ENCODE results near the gene NXPH3. TPM values are rescaled to one million over a fixed set of nuclear protein-coding genes. Genes with fewer than 3 reads are reported as not detected.

Gene NXPH3
- total and polyA plus RNA-seq, 10 of the 15 experiments (the other 5 are each of a cell fraction or from before 2014, with no cell fraction given), result 0.08 to 0.35 (median 0.12) TPM; not detected in 2

GRCh38 chr17:49545007-49545660, 30.5 kb upstream of the NXPH3 start:
- in situ Hi-C loops (cut with MboI), result no loop called here

More at GRCh38 chr17:49545007-49545660, 30.5 kb upstream of the NXPH3 start:
- 34% methylated on average over 8 of the region's 8 CpGs for WGBS (ENCODE audit: insufficient coverage, insufficient replicate concordance, low lambda C conversion rate, missing lambda C conversion rate)
- Histone ChIP-seq H3K4me1 (ENCODE audit: control insufficient read depth, insufficient read depth, low read length) (no peaks in the 10 kb centered on the region), H3K27me3 (replicated peaks in 1 of 2; ENCODE audit: control insufficient read depth in 2 of 2, insufficient read depth in 2 of 2, low read length in 1 of 2) (0 out of 4 replicates have a peak, but pooled peaks cover 0 to 2% of the 10 kb centered on the region in 2 experiments), H3K27ac (ENCODE audit: control insufficient read depth, insufficient read depth) (no peak overlapping the region), H3K79me2 (ENCODE audit: control insufficient read depth, insufficient read depth, low read length) (no peaks in the 10 kb centered on the region), H3K4me3 (no peak overlapping the region), H3K9ac (ENCODE audit: control insufficient read depth, insufficient read depth, low read length) (no peak overlapping the region), H3K9me3 (replicated peaks; ENCODE audit: control insufficient read depth, insufficient read depth, low read length) (peaks cover 7% of the 10 kb centered on the region; the same call in 1 of the 3 replicates), H3K36me3 (ENCODE audit: control insufficient read depth in 2 of 2, insufficient read depth in 2 of 2, low read length in 1 of 2) (no peaks in the 10 kb centered on the region), H2AFZ (ENCODE audit: control insufficient read depth, low read depth, low read length) (no peak overlapping the region), H3K4me2 (ENCODE audit: control insufficient read depth, insufficient read depth) (no peak overlapping the region), H4K20me1 (ENCODE audit: control insufficient read depth, insufficient read depth) (no peaks in the 10 kb centered on the region)
- intact Hi-C loops (cut with micrococcal nuclease; ENCODE audit: unreplicated experiment), result no loop called here
- no peak for FAIRE-seq
- no peak for DNase-seq (ENCODE audit: low read depth, low spot score)
- ChIA-PET SMC1A (ENCODE audit: uncharacterized antibody, unreplicated experiment) (interaction anchor here (1.2 kb wide), 1 partner anchor 12 kb away, joined by 6 read pairs; no protein-coding TSS in a partner anchor), RAD21 (ENCODE audit: unreplicated experiment) (no interaction called here), CTCF (interaction anchor here (0.6 to 2.7 kb wide), 4 partner anchors 11 to 266 kb away, joined by 3 to 11 read pairs (median 4); no protein-coding TSS in a partner anchor), POLR2A (no interaction called here)
- no peak for ATAC-seq
- TF ChIP-seq PML (IDR thresholded peaks at IDR 0.05; ENCODE audit: low read length), result no peak
- TF ChIP-seq REST (IDR thresholded peaks at IDR 0.05; ENCODE audit: low read depth, low read length), result no peak
- TF ChIP-seq TARDBP (IDR thresholded peaks at IDR 0.05; ENCODE audit: borderline replicate concordance), result no peak
- TF ChIP-seq ZNF622 (IDR thresholded peaks at IDR 0.05), result no peak
- no peak for TF ChIP-seq ASH2L (IDR thresholded peaks at IDR 0.05; ENCODE audit: borderline replicate concordance, low read depth)
- TF ChIP-seq CHD2 (IDR thresholded peaks at IDR 0.05; ENCODE audit: borderline replicate concordance, low read depth, low read length), result no peak
- TF ChIP-seq RAD51 (IDR thresholded peaks at IDR 0.05), result no peak
- TF ChIP-seq KLF5 (IDR thresholded peaks at IDR 0.05; ENCODE audit: partially characterized antibody), result no peak
- TF ChIP-seq MEF2A (IDR thresholded peaks at IDR 0.05; ENCODE audit: insufficient read depth, low read depth, low read length), result no peak
- TF ChIP-seq ZNF592 (IDR thresholded peaks at IDR 0.05), result no peak
- no peak for TF ChIP-seq TCF7 (IDR thresholded peaks at IDR 0.05; ENCODE audit: borderline replicate concordance)
- TF ChIP-seq EED (IDR thresholded peaks at IDR 0.05; ENCODE audit: low read depth), result no peak
- TF ChIP-seq FOXK2 (IDR thresholded peaks at IDR 0.05), result no peak
- TF ChIP-seq NR2F1 (conservative IDR thresholded peaks at IDR 0.05), result no peak
- no peak for TF ChIP-seq BRCA1 (IDR thresholded peaks at IDR 0.05; ENCODE audit: low read depth, low read length)
- TF ChIP-seq TCF12 (IDR thresholded peaks at IDR 0.05; ENCODE audit: low read depth, low read length), result no peak
- TF ChIP-seq CHD1 (IDR thresholded peaks at IDR 0.05; ENCODE audit: low read depth, low read length), result no peak
- no peak for TF ChIP-seq ZSCAN29 (IDR thresholded peaks at IDR 0.05)
- no TSS peak for BruUV-seq (replicated peaks)

All from GM12878 (cell line).